Suppressor macrophage treated with lipopolysaccharide for 1 hour (primary cell): Measurements from ENCODE around the gene PKHD1.
A peak's percentile ranks its signal among the peaks of the same experiment; 100 is the strongest.
"Not testable (repeated sequence)": the region's sequence is repeated elsewhere in the genome, so short reads cannot be mapped to it uniquely, and the experiment has no call there.

Experiments
- DNase-seq, 3 donors: peaks; one replicate each; pipeline ENCODE4 v3.0.0-alpha.2; 2020 to 2022

Gene PKHD1

GRCh38 chr6:51976374-51976773 is 111.0 kb downstream of the PKHD1 start:
- DNase-seq, result no peak

- no peak for DNase-seq
Measured at GRCh38 chr6:51972659-51973058, 114.8 kb downstream of the PKHD1 start.

- no peak for DNase-seq
Measured at GRCh38 chr6:51968265-51968664, 119.1 kb downstream of the PKHD1 start.

GRCh38 chr6:51965222-51965801 is 122.1 kb downstream of the PKHD1 start:
- DNase-seq, result no peak

- DNase-seq, result no peak
Measured at GRCh38 chr6:51963980-51964379, 123.4 kb downstream of the PKHD1 start.

- DNase-seq, result no peak
Measured at GRCh38 chr6:51962354-51962753, 125.1 kb downstream of the PKHD1 start.

- no peak for DNase-seq
Measured at GRCh38 chr6:51960419-51960818, 127.0 kb downstream of the PKHD1 start.

- peak; percentile 59 to 69 (median 69) for DNase-seq
Measured at GRCh38 chr6:51959744-51960383, 127.5 kb downstream of the PKHD1 start.

- no peak for DNase-seq
Measured at GRCh38 chr6:51954681-51955080, 132.7 kb downstream of the PKHD1 start.

- DNase-seq, result no peak
Measured at GRCh38 chr6:51953246-51953645, 134.2 kb downstream of the PKHD1 start.

- no peak for DNase-seq
Measured at GRCh38 chr6:51951924-51952323, 135.5 kb downstream of the PKHD1 start.

- DNase-seq, result no peak
Measured at GRCh38 chr6:51949526-51949925, 137.9 kb downstream of the PKHD1 start.

GRCh38 chr6:51939695-51940094 is 147.7 kb downstream of the PKHD1 start:
- DNase-seq, result not testable (repeated sequence)

- no peak for DNase-seq
Measured at GRCh38 chr6:51936531-51937290, 150.7 kb downstream of the PKHD1 start.

GRCh38 chr6:51934098-51934497 is 153.3 kb downstream of the PKHD1 start:
- DNase-seq, result peak in 1 of 3 donors; percentile 1

GRCh38 chr6:51932956-51933355 is 154.5 kb downstream of the PKHD1 start:
- DNase-seq, result no peak

- DNase-seq, result no peak
Measured at GRCh38 chr6:51930602-51931001, 156.8 kb downstream of the PKHD1 start.

GRCh38 chr6:51929934-51930574 is 157.4 kb downstream of the PKHD1 start:
- no peak for DNase-seq

- DNase-seq, result no peak
Measured at GRCh38 chr6:51928320-51928719, 159.1 kb downstream of the PKHD1 start.

- DNase-seq, result no peak
Measured at GRCh38 chr6:51927450-51927849, 160.0 kb downstream of the PKHD1 start.

- DNase-seq, result no peak
Measured at GRCh38 chr6:51926125-51926524, 161.3 kb downstream of the PKHD1 start.

GRCh38 chr6:51922479-51922878 is 164.9 kb downstream of the PKHD1 start:
- DNase-seq, result not testable (repeated sequence)

- DNase-seq, result not testable (repeated sequence)
Measured at GRCh38 chr6:51918347-51918746, 169.1 kb downstream of the PKHD1 start.

GRCh38 chr6:51915098-51915497 is 172.3 kb downstream of the PKHD1 start:
- DNase-seq, result no peak
